Breast epithelium (tissue), 3 donors: Measurements from ENCODE around the gene IQSEC3.

ENCODE experiments used
- CTCF ChIP-seq, 3 donors: fragments of 450-650 bp; IDR thresholded peaks; one replicate each; pipeline ENCODE4 v1.5.1; 2016 to 2017; ENCODE audit warnings: antibody characterized with exemption in 3 of 3, mild to moderate bottlenecking in 3 of 3, moderate library complexity in 3 of 3
- POLR2A ChIP-seq: fragments of 450-650 bp; IDR thresholded peaks from one replicate; pipeline ENCODE4 v1.6.1; 2016; ENCODE audit warnings: antibody characterized with exemption, mild to moderate bottlenecking, moderate library complexity

- TF ChIP-seq CTCF (IDR thresholded peaks at IDR 0.05) (no peak), POLR2A (no peak)
Measured at GRCh38 chr12:58832-59231, 7.7 kb upstream of the IQSEC3 start.
